NAMALWA (cell line): Measurements from ENCODE around the gene BLOC1S3.

Source experiments
- DNase-seq: peaks from one replicate; pipeline ENCODE4 v3.0.0-alpha.2; 2015; ENCODE audit warnings: low spot score

Gene BLOC1S3

GRCh38 chr19:45161738-45162607 is 16.6 kb upstream of the BLOC1S3 start:
- DNase-seq: no peak

- no peak for DNase-seq
Observed at GRCh38 chr19:45162608-45163143, 15.9 kb upstream of the BLOC1S3 start.

GRCh38 chr19:45163156-45163555 is 15.4 kb upstream of the BLOC1S3 start:
- no peak for DNase-seq

GRCh38 chr19:45163751-45164460 is 14.7 kb upstream of the BLOC1S3 start:
- DNase-seq: no peak

GRCh38 chr19:45164577-45165335 is 13.8 kb upstream of the BLOC1S3 start:
- DNase-seq: no peak

GRCh38 chr19:45166723-45167252 is 11.8 kb upstream of the BLOC1S3 start:
- DNase-seq: no peak

- no peak for DNase-seq
Observed at GRCh38 chr19:45168767-45169351, 9.7 kb upstream of the BLOC1S3 start.

GRCh38 chr19:45169602-45170001 is 9.0 kb upstream of the BLOC1S3 start:
- no peak for DNase-seq

GRCh38 chr19:45170146-45171106 is 8.2 kb upstream of the BLOC1S3 start:
- no peak for DNase-seq

- no peak for DNase-seq
Observed at GRCh38 chr19:45171211-45171623, 7.4 kb upstream of the BLOC1S3 start.

GRCh38 chr19:45172173-45172572 is 6.4 kb upstream of the BLOC1S3 start:
- DNase-seq: no peak

- no peak for DNase-seq
Observed at GRCh38 chr19:45172611-45173208, 5.9 kb upstream of the BLOC1S3 start.

GRCh38 chr19:45173816-45174215 is 4.8 kb upstream of the BLOC1S3 start:
- DNase-seq: no peak

GRCh38 chr19:45175515-45176345 is 2.9 kb upstream of the BLOC1S3 start:
- DNase-seq: no peak

GRCh38 chr19:45177817-45178261 is 745 bp upstream of the BLOC1S3 start, which contains the start of gene TRAPPC6A:
Gene TRAPPC6A (minus strand): TSS chr19:45178237. CDS start chr19:45178218, 19 bp downstream.
- DNase-seq: no peak

GRCh38 chr19:45179072-45179891 is 698 bp downstream of the BLOC1S3 start:
- DNase-seq: peak; percentile 36

GRCh38 chr19:45179892-45180370 is 1.3 kb downstream of the BLOC1S3 start:
- no peak for DNase-seq

GRCh38 chr19:45180936-45181335 is 2.4 kb downstream of the BLOC1S3 start:
- no peak for DNase-seq
